ENCODE results near the gene KCMF1. TPM values are rescaled to one million over a fixed set of nuclear protein-coding genes. Genes with fewer than 3 reads are reported as not detected.

KCMF1 gene
- total RNA-seq, 1 donor from 2014 or later = 63.9 TPM

DNA sequence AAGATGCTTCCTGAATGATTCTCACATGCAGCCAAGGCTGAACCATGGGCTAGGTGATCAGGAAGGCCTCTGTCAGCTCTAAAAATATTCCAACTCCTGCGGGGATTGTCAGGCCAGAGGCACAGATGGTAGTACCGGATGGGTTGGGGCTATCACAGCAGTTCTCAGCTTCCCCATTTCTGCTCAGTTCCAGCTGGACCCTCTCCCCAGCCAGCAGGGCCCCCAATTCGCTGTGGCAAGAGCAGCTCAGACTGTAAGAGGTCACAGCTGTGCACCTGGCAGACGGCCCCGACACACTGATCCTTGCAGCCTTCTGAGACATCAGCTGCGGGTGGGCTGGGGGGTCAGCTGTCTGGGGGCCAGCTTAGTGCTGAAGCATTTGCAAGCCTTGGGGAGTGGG lies 118.6 kb downstream of the KCMF1 start:
- TF ChIP-seq, protein P1, sequence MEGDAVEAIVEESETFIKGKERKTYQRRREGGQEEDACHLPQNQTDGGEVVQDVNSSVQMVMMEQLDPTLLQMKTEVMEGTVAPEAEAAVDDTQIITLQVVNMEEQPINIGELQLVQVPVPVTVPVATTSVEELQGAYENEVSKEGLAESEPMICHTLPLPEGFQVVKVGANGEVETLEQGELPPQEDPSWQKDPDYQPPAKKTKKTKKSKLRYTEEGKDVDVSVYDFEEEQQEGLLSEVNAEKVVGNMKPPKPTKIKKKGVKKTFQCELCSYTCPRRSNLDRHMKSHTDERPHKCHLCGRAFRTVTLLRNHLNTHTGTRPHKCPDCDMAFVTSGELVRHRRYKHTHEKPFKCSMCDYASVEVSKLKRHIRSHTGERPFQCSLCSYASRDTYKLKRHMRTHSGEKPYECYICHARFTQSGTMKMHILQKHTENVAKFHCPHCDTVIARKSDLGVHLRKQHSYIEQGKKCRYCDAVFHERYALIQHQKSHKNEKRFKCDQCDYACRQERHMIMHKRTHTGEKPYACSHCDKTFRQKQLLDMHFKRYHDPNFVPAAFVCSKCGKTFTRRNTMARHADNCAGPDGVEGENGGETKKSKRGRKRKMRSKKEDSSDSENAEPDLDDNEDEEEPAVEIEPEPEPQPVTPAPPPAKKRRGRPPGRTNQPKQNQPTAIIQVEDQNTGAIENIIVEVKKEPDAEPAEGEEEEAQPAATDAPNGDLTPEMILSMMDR (IDR thresholded peaks at IDR 0.05; ENCODE audit: unreplicated experiment) = no peak

GRCh38 chr2:85091838-85092237 lies 120.9 kb downstream of the KCMF1 start:
- Mint-ChIP-seq H3K27me3 (ENCODE audit: low read depth) (no peaks in the 10 kb centered on the region), H3K36me3 (no peaks in the 10 kb centered on the region), H3K4me3 (no peak overlapping the region), H3K9me3 (peaks cover 12% of the 10 kb centered on the region), H3K27ac (no peak overlapping the region), H3K4me1 (no peaks in the 10 kb centered on the region)
- TF ChIP-seq, protein P1 (IDR thresholded peaks at IDR 0.05; ENCODE audit: unreplicated experiment) = no peak
- no peak for DNase-seq (ENCODE audit: low spot score in 2 of 2, unreplicated experiment in 2 of 2)

More for the DNA sequence above, 118.6 kb downstream of the KCMF1 start:
- H3K4me3 Mint-ChIP-seq = no peak overlapping the region
- no peak for DNase-seq (ENCODE audit: low spot score in 2 of 2, unreplicated experiment in 2 of 2)
- H3K9me3 Mint-ChIP-seq = peaks cover 12% of the 10 kb centered on the region
- peaks cover 5% of the 10 kb centered on the region for H3K27me3 Mint-ChIP-seq (ENCODE audit: low read depth)
- no peaks in the 10 kb centered on the region for H3K36me3 Mint-ChIP-seq
- no peak overlapping the region for H3K27ac Mint-ChIP-seq
- H3K4me1 Mint-ChIP-seq = no peaks in the 10 kb centered on the region

DNA sequence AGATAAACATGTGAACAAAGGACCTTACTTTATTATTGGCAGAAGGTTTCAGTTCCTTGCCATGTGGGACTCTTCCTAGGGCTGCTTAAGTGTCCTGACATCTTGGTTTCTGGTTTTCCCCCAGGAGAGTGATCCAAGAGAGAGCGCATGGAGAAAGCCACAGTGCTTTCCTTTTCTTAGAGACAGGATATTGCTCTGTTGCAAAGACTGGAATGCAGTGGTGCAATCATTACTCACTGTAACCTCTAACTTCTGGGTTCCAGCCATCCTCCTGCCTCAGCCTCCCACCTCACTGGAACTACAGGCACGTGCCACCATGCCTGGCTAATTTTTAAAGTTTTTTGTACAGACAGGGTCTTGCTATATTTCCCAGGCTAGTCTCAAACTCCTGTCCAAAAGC lies 124.1 kb downstream of the KCMF1 start:
- DNase-seq (ENCODE audit: low spot score in 2 of 2, unreplicated experiment in 2 of 2) = no peak
- H3K4me1 Mint-ChIP-seq = no peaks in the 10 kb centered on the region
- peaks cover 12% of the 10 kb centered on the region for H3K9me3 Mint-ChIP-seq
- H3K27me3 Mint-ChIP-seq (ENCODE audit: low read depth) = peaks cover 6% of the 10 kb centered on the region
- no peak overlapping the region for H3K27ac Mint-ChIP-seq
- TF ChIP-seq, protein P1 (IDR thresholded peaks at IDR 0.05; ENCODE audit: unreplicated experiment) = no peak
- no peaks in the 10 kb centered on the region for H3K36me3 Mint-ChIP-seq
- H3K4me3 Mint-ChIP-seq = no peak overlapping the region

DNA sequence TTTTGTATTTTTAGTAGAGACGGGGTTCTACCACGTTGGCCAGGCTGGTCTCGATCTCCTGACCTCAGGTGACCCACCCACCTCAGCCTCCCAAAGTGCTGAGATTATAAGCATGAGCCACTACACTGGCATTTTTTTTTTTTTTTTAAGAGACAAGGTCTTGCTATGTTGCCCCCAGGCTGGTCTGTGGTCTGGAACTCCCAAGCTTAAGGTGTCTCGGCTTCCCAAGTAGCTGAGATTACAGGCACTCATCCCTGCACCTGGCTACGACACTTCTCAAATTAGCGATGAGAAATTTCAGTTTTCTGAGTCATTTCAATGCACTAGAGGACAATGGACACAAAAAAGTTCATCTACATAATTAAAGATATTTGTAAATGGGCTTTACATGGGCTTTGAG lies 125.7 kb downstream of the KCMF1 start:
- Mint-ChIP-seq H3K9me3 (peaks cover 12% of the 10 kb centered on the region), H3K4me1 (no peaks in the 10 kb centered on the region), H3K27ac (no peak overlapping the region), H3K27me3 (ENCODE audit: low read depth) (peaks cover 10% of the 10 kb centered on the region), H3K4me3 (no peak overlapping the region), H3K36me3 (no peaks in the 10 kb centered on the region)
- no peak for DNase-seq (ENCODE audit: low spot score in 2 of 2, unreplicated experiment in 2 of 2)
- TF ChIP-seq, protein P1 (IDR thresholded peaks at IDR 0.05; ENCODE audit: unreplicated experiment) = no peak

DNA sequence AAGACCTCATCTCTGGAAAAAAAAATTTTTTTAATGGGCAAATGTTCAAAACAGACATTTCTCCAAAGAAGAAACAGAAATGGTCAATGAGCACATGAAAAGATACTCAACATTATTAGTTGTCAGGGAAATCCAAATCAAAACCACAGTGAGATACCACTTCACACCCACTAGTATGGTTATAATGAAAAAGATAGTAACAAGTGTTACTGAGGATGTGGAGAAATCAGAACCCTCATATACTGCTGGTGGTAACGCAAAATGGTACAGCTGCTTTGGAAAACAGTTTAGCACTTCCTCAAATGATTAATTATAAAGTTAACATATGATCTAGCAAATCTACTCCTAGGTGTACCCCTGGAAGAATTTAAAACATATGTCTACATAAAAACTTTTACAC lies 133.3 kb downstream of the KCMF1 start:
- Mint-ChIP-seq H3K4me1 (peaks cover 5% of the 10 kb centered on the region), H3K9me3 (no peaks in the 10 kb centered on the region), H3K36me3 (no peaks in the 10 kb centered on the region), H3K4me3 (no peak overlapping the region), H3K27ac (no peak overlapping the region), H3K27me3 (ENCODE audit: low read depth) (peaks cover 7% of the 10 kb centered on the region)
- DNase-seq (ENCODE audit: low spot score in 2 of 2, unreplicated experiment in 2 of 2) = no peak
- TF ChIP-seq, protein P1 (IDR thresholded peaks at IDR 0.05; ENCODE audit: unreplicated experiment) = no peak

Data from mesothelial cell of epicardium (in vitro differentiated cells).